GM19468 (cell line): ENCODE results near the gene ADAM20.
"Not testable (repeated sequence)": the region's sequence is repeated elsewhere in the genome, so short reads cannot be mapped to it uniquely, and the experiment has no call there.

Source experiments
- ATAC-seq: cut with Tn5 transposase; IDR thresholded peaks from one replicate; pipeline ENCODE4 v1.9.1; 2021; ENCODE audit warnings: mild to moderate bottlenecking, moderate library complexity, moderate number of reproducible peaks; ENCODE audit not compliant: unreplicated experiment; ENCODE audit errors: extremely low read depth

ADAM20 gene

GRCh38 chr14:70534904-70535303 lies at the start of gene ADAM20:
TSS of gene ADAM20 (minus strand) at chr14:70535004. CDS start at chr14:70524757, 10,247 bp downstream.
- no peak for ATAC-seq

GRCh38 chr14:70576891-70577290 lies 42.1 kb upstream of the ADAM20 start:
- no peak for ATAC-seq

- no peak for ATAC-seq
Measured at GRCh38 chr14:70573050-70573449, 38.2 kb upstream of the ADAM20 start.

- no peak for ATAC-seq
Measured at GRCh38 chr14:70571139-70571538, 36.3 kb upstream of the ADAM20 start.

- ATAC-seq = no peak
Measured at GRCh38 chr14:70567791-70568190, 33.0 kb upstream of the ADAM20 start.

- ATAC-seq = no peak
Measured at GRCh38 chr14:70563869-70564268, 29.1 kb upstream of the ADAM20 start.

- no peak for ATAC-seq
Measured at GRCh38 chr14:70563417-70563816, 28.6 kb upstream of the ADAM20 start.

- no peak for ATAC-seq
Measured at GRCh38 chr14:70558356-70558755, 23.6 kb upstream of the ADAM20 start.

GRCh38 chr14:70555890-70556289 lies 21.1 kb upstream of the ADAM20 start:
- ATAC-seq = no peak

- no peak for ATAC-seq
Measured at GRCh38 chr14:70538087-70538486, 3.3 kb upstream of the ADAM20 start.

GRCh38 chr14:70536830-70537229 lies 2.0 kb upstream of the ADAM20 start:
- ATAC-seq = no peak

- ATAC-seq = no peak
Measured at GRCh38 chr14:70530417-70530816, 4.4 kb downstream of the ADAM20 start.

GRCh38 chr14:70527501-70528105 lies 7.2 kb downstream of the ADAM20 start:
- ATAC-seq = no peak

- ATAC-seq = no peak
Measured at GRCh38 chr14:70525691-70526090, 9.1 kb downstream of the ADAM20 start.

GRCh38 chr14:70515811-70516210 lies 19.0 kb downstream of the ADAM20 start:
- no peak for ATAC-seq

GRCh38 chr14:70514168-70515069 lies 20.4 kb downstream of the ADAM20 start:
- ATAC-seq = no peak

GRCh38 chr14:70498191-70498590 lies 36.6 kb downstream of the ADAM20 start:
- no peak for ATAC-seq

GRCh38 chr14:70489579-70490200 lies 45.1 kb downstream of the ADAM20 start:
- ATAC-seq = no peak

GRCh38 chr14:70477356-70478105 lies 57.3 kb downstream of the ADAM20 start:
- not testable (repeated sequence) for ATAC-seq

- ATAC-seq = not testable (repeated sequence)
Measured at GRCh38 chr14:70475459-70475858, 59.3 kb downstream of the ADAM20 start.
